NCI-H345 treated with DMSO at 0.1 percent for 48 hours (cell line): ENCODE results near the gene PCSK6.

ENCODE experiments used
- DNase-seq: peaks from one replicate; lab custom pipeline; 2025; ENCODE audit not compliant: unreplicated experiment; lab: John Stamatoyannopoulos, UW

Gene PCSK6

GRCh38 chr15:101499863-101500713 is 10.6 kb upstream of the PCSK6 start:
- DNase-seq = no peak

- DNase-seq = no peak
Measured at GRCh38 chr15:101498717-101499480, 9.4 kb upstream of the PCSK6 start.

GRCh38 chr15:101498076-101498716 is 8.7 kb upstream of the PCSK6 start:
- DNase-seq = no peak

GRCh38 chr15:101497484-101498034 is 8.1 kb upstream of the PCSK6 start:
- DNase-seq = no peak

GRCh38 chr15:101497017-101497416 is 7.5 kb upstream of the PCSK6 start:
- DNase-seq = no peak

- no peak for DNase-seq
Measured at GRCh38 chr15:101496198-101496986, 6.9 kb upstream of the PCSK6 start.

GRCh38 chr15:101495334-101496197 is 6.1 kb upstream of the PCSK6 start:
- DNase-seq = no peak

GRCh38 chr15:101494251-101494796 is 4.8 kb upstream of the PCSK6 start:
- DNase-seq = no peak

- DNase-seq = no peak
Measured at GRCh38 chr15:101492766-101493692, 3.5 kb upstream of the PCSK6 start.

GRCh38 chr15:101491734-101492640 is 2.5 kb upstream of the PCSK6 start:
- DNase-seq = no peak

- DNase-seq = no peak
Measured at GRCh38 chr15:101490922-101491733, 1.6 kb upstream of the PCSK6 start.

- DNase-seq = no peak
Measured at GRCh38 chr15:101490408-101490891, 943 bp upstream of the PCSK6 start.

GRCh38 chr15:101489237-101489598 is 289 bp downstream of the PCSK6 start:
- DNase-seq = no peak

- DNase-seq = no peak
Measured at GRCh38 chr15:101488300-101489164, 975 bp downstream of the PCSK6 start.

- DNase-seq = no peak
Measured at GRCh38 chr15:101486696-101487459, 2.6 kb downstream of the PCSK6 start.
